ENCODE results near the gene SLF1.

DNA sequence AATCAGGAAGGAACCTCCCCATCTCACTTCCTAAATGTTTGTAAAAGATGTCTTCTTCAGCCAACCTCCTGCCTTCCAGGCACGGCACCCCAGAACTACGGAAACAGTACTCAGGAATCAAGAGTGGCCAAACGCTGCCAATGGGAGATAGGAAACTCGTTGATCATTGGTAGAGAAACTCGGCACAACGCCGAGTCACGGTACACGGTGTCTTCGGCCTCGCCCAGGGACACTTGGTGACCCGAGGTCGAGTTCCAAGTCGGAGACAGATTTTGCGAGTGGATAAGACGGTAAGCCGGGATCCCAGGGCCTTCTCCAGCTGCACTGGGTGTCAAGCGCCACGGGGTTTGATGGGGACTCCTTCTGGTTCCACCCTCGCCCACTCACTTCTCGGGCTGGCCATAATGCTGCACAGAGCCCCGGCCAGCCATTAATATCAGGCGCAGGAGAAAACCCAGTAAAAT, 408 bp upstream of the SLF1 start:
- no peak for TF ChIP-seq ZNF274 (IDR thresholded peaks at IDR 0.05; ENCODE audit: borderline replicate concordance, extremely low read depth, low read length)
- TF ChIP-seq CTCF (IDR thresholded peaks at IDR 0.05; ENCODE audit: control extremely low read depth in 1 of 3, insufficient read depth in 1 of 3, low read depth in 1 of 3, low read length in 3 of 3) = no peak
- TF ChIP-seq TAF1 (IDR thresholded peaks at IDR 0.05; ENCODE audit: low read depth, low read length) = no peak
- TF ChIP-seq TEAD4 (IDR thresholded peaks at IDR 0.05; ENCODE audit: low read depth, low read length) = no peak
- no peak for TF ChIP-seq POLR2AphosphoS5 (IDR thresholded peaks at IDR 0.05; ENCODE audit: low read depth, low read length)
- no peak for TF ChIP-seq POLR2A (IDR thresholded peaks at IDR 0.05; ENCODE audit: control extremely low read depth in 1 of 2, low read depth in 2 of 2, low read length in 2 of 2)
- no peak for TF ChIP-seq SIN3A (conservative IDR thresholded peaks at IDR 0.05 in 1 of 2, IDR thresholded peaks at IDR 0.05 in 1 of 2; ENCODE audit: low read depth in 1 of 2, low read length in 2 of 2)
- no peak for TF ChIP-seq RAD21 (IDR thresholded peaks at IDR 0.05 in 1 of 2, conservative IDR thresholded peaks at IDR 0.05 in 1 of 2; ENCODE audit: low read depth in 2 of 2, low read length in 2 of 2)
- no peak for TF ChIP-seq PHF8 (conservative IDR thresholded peaks at IDR 0.05; ENCODE audit: low read depth, low read length)
- no peak for TF ChIP-seq EZH2 (IDR thresholded peaks at IDR 0.05; ENCODE audit: low read depth, low read length, severe bottlenecking)
